Parathyroid adenoma (tissue), 2 donors: ENCODE results near the gene KIF13A.

ENCODE experiments used
- H2AFZ ChIP-seq: fragments of 300-600 bp; sonication (generic); one replicate; pipeline ENCODE4 v1.7.0; 2017; ENCODE audit warnings: antibody characterized with exemption, mild to moderate bottlenecking
- H3K27ac ChIP-seq: fragments of 300-600 bp; sonication (generic); one replicate; pipeline ENCODE4 v1.7.0; 2017
- H3K27me3 ChIP-seq: fragments of 300-600 bp; sonication (generic); one replicate; pipeline ENCODE4 v1.7.0; 2017; ENCODE audit warnings: low read length; ENCODE audit not compliant: control insufficient read depth, insufficient read depth
- H3K36me3 ChIP-seq: fragments of 300-600 bp; sonication (generic); one replicate; pipeline ENCODE4 v1.7.0; 2017; ENCODE audit warnings: low read length; ENCODE audit not compliant: control insufficient read depth, insufficient read depth
- H3K4me1 ChIP-seq: fragments of 300-600 bp; sonication (generic); one replicate; pipeline ENCODE4 v1.7.0; 2017; ENCODE audit warnings: control low read depth
- H3K4me2 ChIP-seq: fragments of 300-600 bp; sonication (generic); one replicate; pipeline ENCODE4 v1.7.0; 2017; ENCODE audit warnings: low read length
- H3K4me3 ChIP-seq: fragments of 300-600 bp; sonication (generic); one replicate; pipeline ENCODE4 v1.7.0; 2017; ENCODE audit warnings: low read depth, low read length
- H3K79me2 ChIP-seq: fragments of 300-600 bp; sonication (generic); one replicate; pipeline ENCODE4 v1.7.0; 2017; ENCODE audit warnings: control low read depth
- H3K9ac ChIP-seq: fragments of 300-600 bp; sonication (generic); one replicate; pipeline ENCODE4 v1.7.0; 2017; ENCODE audit warnings: mild to moderate bottlenecking
- H3K9me3 ChIP-seq: fragments of 300-600 bp; sonication (generic); one replicate; pipeline ENCODE4 v1.7.0; 2017; ENCODE audit warnings: low read length; ENCODE audit not compliant: control insufficient read depth
- CTCF ChIP-seq: fragments of 300-600 bp; sonication (generic); IDR thresholded peaks from one replicate; pipeline ENCODE4 v1.7.0; 2017; ENCODE audit warnings: antibody characterized with exemption, mild to moderate bottlenecking
- donor health status: primary hyperparathyroidism.

The KIF13A gene

GRCh38 chr6:17910189-17910588 lies 77.2 kb downstream of the KIF13A start:
- no peaks in the 10 kb centered on the region for H3K36me3 ChIP-seq
- no peak overlapping the region for H3K27ac ChIP-seq
- no peak for TF ChIP-seq CTCF
- no peak overlapping the region for H3K4me3 ChIP-seq
- peaks cover 6% of the 10 kb centered on the region for H3K4me1 ChIP-seq
- H3K9me3 ChIP-seq: no peaks in the 10 kb centered on the region
- no peak overlapping the region for H2AFZ ChIP-seq
- H3K27me3 ChIP-seq: no peaks in the 10 kb centered on the region
- no peak overlapping the region for H3K4me2 ChIP-seq
- H3K9ac ChIP-seq: no peak overlapping the region
- H3K79me2 ChIP-seq: peaks cover 4% of the 10 kb centered on the region

- no peak overlapping the region for H3K4me3 ChIP-seq
- H3K36me3 ChIP-seq: no peaks in the 10 kb centered on the region
- peaks cover 6% of the 10 kb centered on the region for H3K4me1 ChIP-seq
- H3K9ac ChIP-seq: no peak overlapping the region
- TF ChIP-seq CTCF: no peak
- no peak overlapping the region for H3K4me2 ChIP-seq
- no peaks in the 10 kb centered on the region for H3K27me3 ChIP-seq
- no peak overlapping the region for H3K27ac ChIP-seq
- no peaks in the 10 kb centered on the region for H3K9me3 ChIP-seq
- peaks cover 4% of the 10 kb centered on the region for H3K79me2 ChIP-seq
- no peak overlapping the region for H2AFZ ChIP-seq
These were observed 78.6 kb downstream of the KIF13A start for GRCh38 chr6:17908831-17909230.

- H3K4me3 ChIP-seq: no peak overlapping the region
- peaks cover 6% of the 10 kb centered on the region for H3K4me1 ChIP-seq
- no peak overlapping the region for H3K9ac ChIP-seq
- TF ChIP-seq CTCF: no peak
- H3K79me2 ChIP-seq: peaks cover 4% of the 10 kb centered on the region
- peak overlapping the region; percentile 40 for H2AFZ ChIP-seq
- H3K27ac ChIP-seq: peak overlapping the region; percentile 21
- no peaks in the 10 kb centered on the region for H3K9me3 ChIP-seq
- H3K4me2 ChIP-seq: peak overlapping the region; percentile 16
- H3K27me3 ChIP-seq: no peaks in the 10 kb centered on the region
- no peaks in the 10 kb centered on the region for H3K36me3 ChIP-seq
These were observed 79.8 kb downstream of the KIF13A start for GRCh38 chr6:17907406-17908229.

GRCh38 chr6:17905611-17906592 lies 81.5 kb downstream of the KIF13A start:
- Histone ChIP-seq H3K4me1 (peaks cover 6% of the 10 kb centered on the region), H2AFZ (no peak overlapping the region), H3K4me3 (no peak overlapping the region), H3K9ac (no peak overlapping the region), H3K27ac (no peak overlapping the region), H3K79me2 (peaks cover 4% of the 10 kb centered on the region), H3K4me2 (no peak overlapping the region), H3K36me3 (no peaks in the 10 kb centered on the region), H3K27me3 (no peaks in the 10 kb centered on the region), H3K9me3 (no peaks in the 10 kb centered on the region)
- TF ChIP-seq CTCF: no peak
